Subcutaneous abdominal adipose tissue (tissue), 5 donors: Measurements from ENCODE around the gene DNAAF3.

Source experiments
- H3K27ac ChIP-seq: one replicate; pipeline ENCODE4 v1.7.0; 2013; ENCODE audit warnings: low read depth, mild to moderate bottlenecking, inconsistent platforms, low read length, moderate library complexity
- H3K27me3 ChIP-seq, 5 donors: one replicate each; pipeline ENCODE4 v1.7.0; 2013; ENCODE audit warnings: low read length in 5 of 5, inconsistent platforms in 1 of 5; ENCODE audit not compliant: control insufficient read depth in 5 of 5, insufficient read depth in 4 of 5
- H3K36me3 ChIP-seq, 5 donors: one replicate each; pipeline ENCODE4 v1.7.0; 2013; ENCODE audit warnings: low read length in 5 of 5; ENCODE audit not compliant: control insufficient read depth in 5 of 5, insufficient read depth in 5 of 5
- H3K4me1 ChIP-seq, 5 donors: one replicate each; pipeline ENCODE4 v1.7.0; 2013; ENCODE audit warnings: low read length in 5 of 5, mild to moderate bottlenecking in 3 of 5, moderate library complexity in 1 of 5; ENCODE audit not compliant: control insufficient read depth in 5 of 5, insufficient read depth in 5 of 5
- H3K4me3 ChIP-seq, 5 donors: one replicate each; pipeline ENCODE4 v1.7.0; 2013; ENCODE audit warnings: low read length in 5 of 5, low read depth in 1 of 5
- H3K9ac ChIP-seq, 5 donors: one replicate each; pipeline ENCODE4 v1.7.0; 2013; ENCODE audit warnings: low read length in 5 of 5, mild to moderate bottlenecking in 4 of 5, moderate library complexity in 3 of 5
- H3K9me3 ChIP-seq, 5 donors: one replicate each; pipeline ENCODE4 v1.7.0; 2013; ENCODE audit warnings: low read length in 5 of 5; ENCODE audit not compliant: control insufficient read depth in 5 of 5
- donor health status: healthy.
- donor health status: healthy.
- donor health status: healthy.
- donor health status: healthy.
- donor health status: healthy.

Gene DNAAF3

DNA sequence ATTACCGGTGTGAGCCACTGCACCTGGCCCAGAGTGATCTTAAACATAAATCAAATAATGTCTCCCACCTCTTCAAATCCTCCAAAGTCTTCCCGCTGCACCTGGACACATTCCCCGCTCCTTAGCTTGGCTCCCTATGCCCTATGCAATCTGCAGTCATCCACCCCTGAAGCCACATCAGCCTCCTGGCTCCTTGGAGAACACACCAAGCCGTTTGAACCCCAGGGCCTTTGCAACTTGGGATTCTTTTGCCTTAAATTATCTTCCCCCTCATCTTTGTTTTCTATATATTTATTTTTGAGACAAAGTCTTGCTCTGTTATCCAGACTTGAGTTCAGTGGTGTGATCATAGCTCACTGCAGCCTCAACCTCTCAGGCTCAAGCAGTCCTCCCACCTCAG lies 2.7 kb upstream of the DNAAF3 start:
- peaks cover 27 to 65% (median 55%) of the 10 kb centered on the region in 5 donors for H3K27me3 ChIP-seq
- H3K36me3 ChIP-seq, result no peaks in the 10 kb centered on the region
- no peak overlapping the region for H3K4me3 ChIP-seq
- H3K27ac ChIP-seq, result no peak overlapping the region
- H3K9me3 ChIP-seq, result no peaks in the 10 kb centered on the region
- H3K4me1 ChIP-seq, result peaks cover 0 to 21% (median 20%) of the 10 kb centered on the region in 5 donors
- H3K9ac ChIP-seq, result no peak overlapping the region

DNA sequence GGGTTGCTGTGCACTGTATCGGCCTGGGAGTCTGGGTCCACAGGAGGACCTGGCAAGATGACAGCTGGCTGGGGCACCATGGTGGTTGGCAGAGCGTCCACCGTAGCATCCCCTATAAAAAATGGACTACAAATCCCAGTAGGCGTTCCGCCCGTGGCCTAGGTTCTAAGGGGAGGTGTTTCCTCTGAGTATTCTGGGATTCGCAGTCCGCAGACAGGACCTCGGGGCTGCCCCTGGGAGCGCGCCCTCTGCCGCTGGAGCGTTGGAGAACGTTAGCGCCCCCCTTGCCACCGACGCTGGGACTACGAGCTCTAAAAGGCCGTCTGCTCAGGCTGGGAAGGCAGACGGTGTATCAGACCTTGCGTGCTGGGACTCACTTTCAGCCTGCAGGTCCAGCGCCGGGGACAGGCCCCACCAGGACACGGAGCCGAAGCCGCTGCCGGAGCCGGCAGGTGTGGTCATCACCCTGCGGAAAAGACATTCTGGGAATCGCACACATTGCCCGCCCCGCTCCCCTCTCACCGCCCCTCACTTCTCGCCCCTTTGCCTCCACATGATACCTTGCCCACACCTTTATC lies 372 bp downstream of the DNAAF3 start:
- Histone ChIP-seq H3K36me3 (no peaks in the 10 kb centered on the region), H3K4me1 (peaks cover 0 to 14% (median 12%) of the 10 kb centered on the region in 5 donors), H3K4me3 (peak overlapping the region in 4 of 5 donors; percentile 35 to 65 (median 42)), H3K27me3 (peaks cover 16 to 66% (median 57%) of the 10 kb centered on the region in 5 donors), H3K9me3 (no peaks in the 10 kb centered on the region), H3K9ac (no peak overlapping the region), H3K27ac (no peak overlapping the region)

DNA sequence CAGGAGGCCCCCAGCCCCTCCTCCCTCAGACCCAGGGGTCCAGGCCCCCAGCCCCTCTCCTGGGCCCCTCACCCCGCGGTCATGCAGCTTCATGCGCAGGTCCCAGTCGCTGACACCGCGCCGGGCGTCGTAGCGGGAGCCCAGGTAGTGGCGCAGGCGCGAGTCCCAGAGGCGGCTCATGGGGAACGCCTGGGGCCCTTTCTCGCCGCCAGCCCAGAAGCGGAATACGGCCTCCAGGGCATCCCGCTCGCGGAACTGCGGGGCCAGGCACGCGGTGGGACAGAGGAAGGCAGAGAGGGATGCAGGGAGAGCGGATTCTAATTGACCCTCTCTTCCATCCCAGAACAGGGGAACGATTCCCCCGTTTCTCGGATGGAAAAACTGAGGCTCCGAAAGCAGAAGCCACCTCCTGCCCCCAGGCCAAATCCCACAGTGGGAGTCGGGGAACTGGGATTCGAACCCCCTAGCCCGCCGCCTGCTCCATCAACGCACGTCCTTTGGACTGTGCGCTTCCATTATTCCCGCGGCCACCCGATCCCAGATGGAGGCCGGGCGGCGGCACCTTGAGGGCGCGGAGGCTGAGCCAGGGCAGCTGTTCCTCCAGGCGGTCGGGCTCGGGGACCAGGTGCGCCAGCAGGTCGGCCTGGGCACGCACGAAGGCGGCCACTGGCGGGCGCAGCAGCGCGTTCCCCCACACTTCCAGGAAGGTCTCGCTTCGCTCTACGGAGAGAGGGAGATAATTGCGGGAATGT lies 4.7 kb downstream of the DNAAF3 start:
- H3K9me3 ChIP-seq, result no peaks in the 10 kb centered on the region
- no peaks in the 10 kb centered on the region for H3K36me3 ChIP-seq
- H3K27ac ChIP-seq, result no peak overlapping the region
- no peak overlapping the region for H3K9ac ChIP-seq
- H3K4me1 ChIP-seq, result peaks cover 0 to 10% (median 8%) of the 10 kb centered on the region in 5 donors
- no peak overlapping the region for H3K4me3 ChIP-seq
- H3K27me3 ChIP-seq, result peaks cover 24 to 68% (median 60%) of the 10 kb centered on the region in 5 donors

DNA sequence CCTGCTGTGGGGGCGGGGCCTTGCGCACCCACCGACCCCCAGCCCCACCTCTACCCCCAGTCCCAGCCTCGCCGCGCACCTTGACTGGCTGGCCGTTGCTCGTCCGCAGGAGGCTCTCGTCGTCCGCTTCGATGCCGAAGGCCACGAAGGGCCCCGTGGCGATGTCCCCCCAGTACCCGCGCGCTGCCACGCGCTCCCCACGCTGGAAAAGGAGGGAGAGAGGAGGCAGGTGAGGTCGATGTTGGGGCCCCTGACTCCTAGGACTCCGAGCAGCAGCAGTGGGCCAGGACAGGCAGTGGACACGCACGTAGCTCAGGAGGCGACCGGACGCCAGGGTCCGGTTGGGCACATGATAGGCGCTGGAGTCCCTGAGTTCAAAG lies 5.4 kb downstream of the DNAAF3 start:
- Histone ChIP-seq H3K36me3 (no peaks in the 10 kb centered on the region), H3K9me3 (no peaks in the 10 kb centered on the region), H3K4me1 (peaks cover 0 to 5% (median 2%) of the 10 kb centered on the region in 5 donors), H3K27ac (no peak overlapping the region), H3K27me3 (peaks cover 30 to 68% (median 56%) of the 10 kb centered on the region in 5 donors), H3K4me3 (no peak overlapping the region), H3K9ac (no peak overlapping the region)

DNA sequence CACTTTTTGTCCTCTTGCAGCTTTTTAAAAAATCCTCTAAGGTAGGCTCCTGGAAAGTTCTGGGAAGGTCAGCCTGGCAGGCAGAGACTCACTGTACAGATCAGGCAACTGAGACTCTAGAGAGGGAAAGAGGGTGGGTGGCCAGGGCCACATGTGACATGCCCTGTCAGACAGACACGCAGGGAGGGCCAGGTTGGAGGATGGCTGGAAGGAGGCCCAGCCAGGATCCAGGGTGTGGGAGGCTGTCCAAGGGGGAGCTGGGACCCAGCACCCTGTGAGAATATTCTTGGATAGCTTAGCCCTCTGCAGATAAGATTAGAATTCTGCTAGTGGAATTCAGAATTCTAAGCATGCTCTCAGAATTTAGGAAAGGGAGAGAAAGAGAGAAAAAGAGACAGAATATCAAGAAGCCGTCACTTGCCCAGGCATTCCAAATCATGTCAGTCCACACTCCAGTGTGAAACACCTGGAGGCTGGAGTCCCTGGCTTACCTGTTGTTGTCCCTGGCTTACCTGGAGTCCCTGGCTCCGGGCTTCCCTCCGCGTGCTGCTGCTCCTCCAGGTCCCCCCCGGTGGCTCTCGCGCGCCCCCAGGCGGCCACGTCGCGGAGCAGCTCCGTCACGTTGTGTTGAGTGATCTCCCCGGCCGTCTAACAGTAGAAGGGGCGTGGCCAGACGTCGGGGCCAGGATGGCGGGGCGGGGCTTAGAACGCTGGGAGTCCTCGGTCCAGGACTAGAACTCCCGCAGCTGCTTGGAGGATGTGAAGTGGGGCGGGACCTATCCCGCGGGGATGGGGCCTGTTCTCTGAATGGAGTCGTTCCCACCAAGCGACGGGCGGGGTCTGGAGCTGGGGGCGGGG lies 6.1 kb downstream of the DNAAF3 start:
- Histone ChIP-seq H3K9ac (no peak overlapping the region), H3K27ac (no peak overlapping the region), H3K4me1 (peaks cover 0 to 6% (median 0%) of the 10 kb centered on the region in 5 donors), H3K4me3 (no peak overlapping the region), H3K27me3 (peaks cover 28 to 66% (median 50%) of the 10 kb centered on the region in 5 donors), H3K36me3 (no peaks in the 10 kb centered on the region), H3K9me3 (no peaks in the 10 kb centered on the region)

DNA sequence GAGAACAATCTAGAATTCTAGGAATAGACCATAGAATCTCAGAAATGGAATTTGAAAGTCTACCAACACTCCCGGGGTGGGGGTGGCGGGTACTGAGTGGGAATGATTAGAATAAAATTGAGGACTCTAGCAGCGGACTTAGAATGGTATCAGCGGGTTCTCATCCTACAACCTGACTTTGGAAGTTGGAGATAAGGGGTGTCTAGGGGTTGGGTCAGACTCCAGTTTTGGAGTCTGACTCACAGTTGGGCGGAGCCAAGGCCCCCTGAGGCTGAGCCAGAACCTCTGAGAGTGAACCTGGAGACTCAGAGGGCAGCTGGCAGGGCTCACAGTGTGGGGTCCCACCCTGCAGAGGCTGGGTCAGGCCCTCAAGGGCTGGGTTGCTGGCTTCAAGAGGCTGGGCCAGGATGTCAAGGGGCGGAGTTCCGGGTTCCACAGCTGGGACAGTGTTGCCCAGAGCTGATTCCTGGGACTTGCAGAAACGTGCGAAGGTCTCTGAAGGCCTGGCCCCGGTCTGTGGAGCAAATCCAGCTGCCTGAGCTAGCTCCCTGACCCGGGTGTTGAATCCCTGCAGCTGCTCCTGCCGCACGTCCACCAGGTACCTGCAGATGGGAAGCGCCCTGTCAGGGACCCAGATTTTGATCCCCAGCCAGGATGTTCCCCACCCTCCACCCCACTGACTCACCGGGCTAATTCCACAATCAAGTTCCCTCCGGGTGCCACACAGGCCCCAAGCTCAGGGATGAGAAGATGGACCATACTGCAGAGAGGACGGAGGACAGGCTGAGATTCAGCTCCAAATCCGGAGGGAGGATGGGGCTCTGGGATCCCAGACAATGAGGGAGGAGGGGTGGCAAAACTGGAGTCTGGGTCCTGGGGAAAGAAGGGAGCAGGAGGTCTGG lies 7.3 kb downstream of the DNAAF3 start:
- no peak overlapping the region for H3K9ac ChIP-seq
- peaks cover 33 to 69% (median 55%) of the 10 kb centered on the region in 5 donors for H3K27me3 ChIP-seq
- H3K9me3 ChIP-seq, result no peaks in the 10 kb centered on the region
- no peaks in the 10 kb centered on the region for H3K36me3 ChIP-seq
- H3K27ac ChIP-seq, result no peak overlapping the region
- no peak overlapping the region for H3K4me3 ChIP-seq
- H3K4me1 ChIP-seq, result peaks cover 0 to 6% (median 0%) of the 10 kb centered on the region in 5 donors

DNA sequence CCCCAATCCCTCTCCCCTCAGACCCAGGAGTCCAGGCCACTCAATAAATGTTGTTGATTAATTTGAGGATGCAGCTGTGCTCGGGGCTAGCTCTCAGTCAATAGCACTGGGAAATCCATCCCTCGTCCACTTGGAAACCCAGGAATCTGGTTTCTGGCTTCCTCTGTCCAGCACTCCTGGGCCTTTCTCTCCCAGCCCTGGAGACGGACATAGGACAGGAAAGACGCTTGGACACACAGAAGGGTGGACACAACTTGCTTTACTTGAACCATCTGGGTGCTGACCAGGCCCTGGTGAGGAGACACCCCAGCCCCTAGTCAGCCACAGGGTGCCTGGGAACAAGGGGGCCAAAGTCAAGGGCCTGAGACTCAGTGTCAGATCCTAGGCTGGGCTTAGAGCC lies 8.0 kb downstream of the DNAAF3 start:
- Histone ChIP-seq H3K9me3 (no peaks in the 10 kb centered on the region), H3K9ac (no peak overlapping the region), H3K27ac (no peak overlapping the region), H3K4me3 (no peak overlapping the region), H3K27me3 (peaks cover 33 to 68% (median 56%) of the 10 kb centered on the region in 5 donors), H3K36me3 (no peaks in the 10 kb centered on the region), H3K4me1 (peaks cover 0 to 6% (median 0%) of the 10 kb centered on the region in 5 donors)

DNA sequence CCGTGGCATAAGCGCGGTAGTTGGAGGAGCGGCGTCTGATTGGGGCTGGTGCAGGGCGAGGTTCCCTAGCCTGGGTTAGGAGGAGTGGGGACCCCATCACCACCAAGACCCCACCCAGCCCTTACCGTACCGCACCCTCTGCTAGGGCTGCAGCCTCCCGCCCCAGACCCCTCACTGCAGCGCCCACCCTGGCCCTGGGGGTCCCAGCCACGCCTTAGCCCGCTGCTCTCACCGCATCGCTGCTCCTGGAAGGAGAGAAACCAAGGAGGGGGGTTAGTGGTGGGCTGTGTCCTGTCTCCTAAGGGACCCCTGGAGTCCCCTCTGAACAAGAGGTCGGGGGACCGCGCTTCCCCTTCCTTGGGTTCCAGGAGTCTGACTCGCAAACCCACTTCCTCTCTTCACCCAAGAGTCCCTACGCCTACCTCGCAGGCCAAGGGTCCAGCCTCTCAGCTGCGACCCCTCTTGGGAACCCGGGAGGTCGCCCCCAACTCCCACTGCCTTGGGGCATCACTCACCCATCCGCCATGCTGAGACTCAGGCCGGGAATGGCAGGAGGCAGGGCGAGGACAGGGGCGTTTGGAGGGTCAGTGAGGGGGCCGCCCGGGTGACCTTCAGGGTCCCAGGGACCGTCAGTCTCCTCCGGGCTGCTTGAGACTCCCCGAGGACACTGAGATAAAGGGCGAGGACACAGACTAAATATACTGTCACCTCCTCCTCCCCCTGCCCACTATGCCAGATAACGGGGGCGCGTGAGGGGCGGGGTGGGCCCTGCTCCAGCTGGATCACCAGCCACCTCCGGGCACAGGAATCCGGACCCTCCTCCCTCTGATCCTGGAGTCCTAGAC lies 9.1 kb downstream of the DNAAF3 start, which contains the start of gene TNNI3:
TNNI3 (minus strand) TSS at position 669 of the 845 bp plus-strand sequence; CDS start at position 526, 143 bp downstream.
- Histone ChIP-seq H3K4me3 (no peak within 1 kb of the TSS), H3K36me3 (no peaks in the 10 kb centered on the region), H3K9ac (no peak within 1 kb of the TSS), H3K27ac (no peak within 1 kb of the TSS), H3K27me3 (peaks cover 33 to 61% (median 52%) of the 10 kb centered on the region in 5 donors), H3K9me3 (no peaks in the 10 kb centered on the region), H3K4me1 (peaks cover 0 to 6% (median 0%) of the 10 kb centered on the region in 5 donors)
